GM12878 (cell line): ENCODE results near the gene PLAC1.

Source experiments
- FOS ChIP-seq: IDR thresholded peaks from 3 replicates; pipeline ENCODE4 v1.6.1; 2011; ENCODE audit warnings: borderline replicate concordance; ENCODE audit not compliant: insufficient read length; ENCODE audit errors: extremely low read depth
- GABPA ChIP-seq: IDR thresholded peaks from 2 replicates; pipeline ENCODE4 v1.6.1; 2014; ENCODE audit warnings: antibody characterized with exemption, low read depth, mild to moderate bottlenecking, inconsistent platforms
- IKZF1 ChIP-seq: fragments of 450-650 bp; conservative IDR thresholded peaks from 2 replicates; pipeline ENCODE4 v1.6.1; 2017; ENCODE audit warnings: antibody characterized with exemption, mild to moderate bottlenecking
- NFIC ChIP-seq: IDR thresholded peaks from 2 replicates; pipeline ENCODE4 v1.6.1; 2012; ENCODE audit warnings: low read depth, mild to moderate bottlenecking, inconsistent platforms, low read length, moderate library complexity
- POLR2A ChIP-seq: IDR thresholded peaks from 2 replicates; pipeline ENCODE4 v1.6.1; 2011; ENCODE audit warnings: low read depth, mild to moderate bottlenecking, low read length

DNA sequence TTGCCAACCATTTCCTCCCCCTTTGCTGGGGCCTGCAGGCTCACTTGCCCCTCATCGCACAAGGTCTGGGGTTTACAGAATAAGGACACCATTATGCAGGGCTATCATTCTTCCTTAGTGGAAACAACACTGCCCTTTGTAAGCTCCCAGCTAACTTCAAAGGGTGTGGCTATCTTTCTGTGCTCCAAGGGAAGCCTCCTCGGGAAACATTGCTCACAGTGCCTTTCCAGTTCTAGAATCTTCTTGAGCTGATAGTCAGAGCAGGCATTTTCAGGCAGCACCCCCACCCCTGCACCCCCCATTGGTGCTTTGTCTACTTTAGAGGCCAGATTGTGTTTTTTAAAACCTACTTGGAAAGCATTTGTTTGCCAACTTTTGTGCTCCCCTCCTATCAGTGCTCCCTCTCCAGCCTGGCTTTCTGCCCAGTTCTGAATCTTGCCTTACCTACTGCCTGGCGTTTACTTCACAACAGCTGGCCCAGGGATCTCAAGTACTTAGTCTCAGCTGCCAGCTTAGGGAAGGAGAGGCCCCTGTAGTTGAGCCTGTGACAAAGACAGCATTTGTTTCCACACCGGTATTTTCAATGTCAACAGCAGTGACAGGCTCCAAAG, 53.5 kb downstream of the PLAC1 start:
- TF ChIP-seq NFIC: no peak
- TF ChIP-seq POLR2A: no peak
- no peak for TF ChIP-seq IKZF1
- TF ChIP-seq FOS: no peak
- TF ChIP-seq GABPA: no peak
